Suprapubic skin (tissue), 3 donors: ENCODE results near the gene IKBIP.
"Not testable (repeated sequence)": the region's sequence is repeated elsewhere in the genome, so short reads cannot be mapped to it uniquely, and the experiment has no call there.

Experiments used
- CTCF ChIP-seq, 2 donors: fragments of 200-600 bp in 1 of 2; fragments of 450-650 bp in 1 of 2; sonication (generic) in 1 of 2; IDR thresholded peaks; one replicate each; pipeline ENCODE4 v1.5.1; 2016 to 2019; ENCODE audit warnings: antibody characterized with exemption in 2 of 2, mild to moderate bottlenecking in 1 of 2, moderate library complexity in 1 of 2
- POLR2A ChIP-seq, 2 donors: fragments of 450-650 bp; IDR thresholded peaks; one replicate each; pipeline ENCODE4 v1.6.1; 2017; ENCODE audit warnings: antibody characterized with exemption in 2 of 2, mild to moderate bottlenecking in 2 of 2, moderate library complexity in 2 of 2

- not testable (repeated sequence) for TF ChIP-seq CTCF, POLR2A (IDR thresholded peaks at IDR 0.05)
Observed at GRCh38 chr12:98597313-98597712, 47.3 kb downstream of the IKBIP start.
